ENCODE measurements around the gene LAMA1. TPM values are rescaled to one million over a fixed set of nuclear protein-coding genes. Genes with fewer than 3 reads are reported as not detected.

LAMA1 gene
- total and polyA plus RNA-seq, 2 of the 8 experiments (the other 6 are each of a cell fraction or from before 2014, with no cell fraction given), result 30.4 to 48.7 TPM

DNA sequence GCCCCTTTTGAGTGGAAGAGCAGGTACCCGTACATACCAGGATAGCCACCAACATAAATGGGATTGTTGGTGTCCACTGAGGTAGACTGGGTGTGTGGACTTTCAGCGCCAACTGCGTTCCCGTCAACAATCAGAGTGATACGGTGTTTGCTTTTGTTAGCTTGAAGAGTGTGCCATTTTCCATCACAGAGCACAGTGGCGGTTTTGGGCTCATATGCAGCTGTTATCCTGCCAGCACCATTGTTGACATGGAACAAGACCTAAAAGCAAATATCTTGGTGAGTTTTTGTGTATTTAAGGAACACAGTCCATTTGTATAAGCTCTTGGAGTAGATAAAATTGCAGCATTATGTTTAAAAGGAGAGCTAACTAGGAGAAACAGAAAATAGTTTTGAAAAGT, 174.5 kb downstream of the LAMA1 start:
- Histone ChIP-seq H2AK5ac (ENCODE audit: low read depth, low read length) (no peak overlapping the region), H4K5ac (ENCODE audit: insufficient read length, low read depth, low read length) (no peak overlapping the region), H3K4me2 (ENCODE audit: insufficient read depth in 1 of 2, low read depth in 2 of 2, low read length in 2 of 2) (no peak overlapping the region), H3K9me3 (ENCODE audit: insufficient read depth in 2 of 2, low read depth in 1 of 2, low read length in 1 of 2) (no peaks in the 10 kb centered on the region), H3K18ac (ENCODE audit: extremely low read depth, low read length) (no peak overlapping the region), H3K27me3 (replicated peaks in 1 of 4; ENCODE audit: control insufficient read depth in 3 of 4, extremely low read depth in 1 of 4, insufficient read depth in 3 of 4, low read length in 3 of 4) (no peaks in the 10 kb centered on the region), H3K79me2 (ENCODE audit: control insufficient read depth in 1 of 2, insufficient read depth in 2 of 2, low read length in 2 of 2) (no peaks in the 10 kb centered on the region), H4K91ac (replicated peaks; ENCODE audit: insufficient read length, low read length) (no peak overlapping the region), H2AFZ (ENCODE audit: low read length) (no peak overlapping the region), H2BK5ac (ENCODE audit: low read depth, low read length) (no peak overlapping the region), H3K23ac (ENCODE audit: insufficient read length) (no peak overlapping the region), H2BK12ac (ENCODE audit: low read depth, low read length) (no peak overlapping the region), H3K4me3 (ENCODE audit: extremely low read depth in 1 of 4, insufficient read depth in 2 of 4, low read depth in 3 of 4, low read length in 4 of 4) (no peak overlapping the region), H3K36me3 (ENCODE audit: control insufficient read depth in 2 of 4, insufficient read depth in 4 of 4, low read length in 3 of 4) (peaks cover 8 to 23% (median 16%) of the 10 kb centered on the region in 4 experiments), H4K20me1 (replicated peaks in 1 of 2; ENCODE audit: control insufficient read depth in 1 of 2, insufficient read depth in 2 of 2, low read length in 2 of 2) (peaks cover 0 to 4% of the 10 kb centered on the region in 2 experiments), H3K27ac (ENCODE audit: low read depth, low read length) (no peak overlapping the region), H2BK120ac (replicated peaks; ENCODE audit: low read depth, low read length) (no peak overlapping the region), H3K9ac (replicated peaks in 1 of 4; ENCODE audit: extremely low read depth in 1 of 4, low read depth in 3 of 4, low read length in 3 of 4) (no peak overlapping the region), H2BK15ac (ENCODE audit: low read length) (no peak overlapping the region), H3K14ac (ENCODE audit: insufficient read length) (no peak overlapping the region), H4K8ac (ENCODE audit: extremely low read depth, insufficient read depth, low read length) (no peak overlapping the region), H3K23me2 (ENCODE audit: low read depth, low read length) (no peaks in the 10 kb centered on the region), H3K79me1 (ENCODE audit: low read depth, low read length) (no peaks in the 10 kb centered on the region), H3K4ac (replicated peaks; ENCODE audit: insufficient read length, low read depth, low read length) (no peak overlapping the region), H3K56ac (replicated peaks; ENCODE audit: insufficient read length, low read depth, low read length) (no peak overlapping the region), H3K4me1 (replicated peaks in 1 of 4; ENCODE audit: control insufficient read depth in 3 of 4, insufficient read depth in 4 of 4, low read length in 3 of 4) (no peaks in the 10 kb centered on the region), H2BK20ac (ENCODE audit: low read length) (no peak overlapping the region)
- DNase-seq (ENCODE audit: low read depth in 1 of 2, low spot score in 2 of 2), result no peak
- TF ChIP-seq SAP30 (IDR thresholded peaks at IDR 0.05; ENCODE audit: insufficient read depth, insufficient replicate concordance, low read length) (no peak), JUN (IDR thresholded peaks at IDR 0.05; ENCODE audit: low read depth, low read length) (no peak)
- 79% methylated on average over 6 of the region's 6 CpGs; no CpG with 5 or more reads in 1 of the 2 experiments for WGBS, 2 experiments (ENCODE audit: extremely low coverage in 1 of 2, insufficient coverage in 1 of 2, insufficient read length in 1 of 2, insufficient replicate concordance in 2 of 2, low coverage in 1 of 2, low lambda C conversion rate in 2 of 2, missing lambda C conversion rate in 1 of 2)
- POLR2A ChIA-PET (ENCODE audit: partially characterized antibody), result no interaction called here
- CTCF ChIA-PET (ENCODE audit: partially characterized antibody), result interaction anchor here (0.7 to 1.4 kb wide), 3 partner anchors 9 to 1620 kb away, joined by 3 to 5 read pairs (median 3); no protein-coding TSS in a partner anchor
- no peak for FAIRE-seq

Measured in H1 (cell line).